ENCODE results near the gene GULP1.

DNA sequence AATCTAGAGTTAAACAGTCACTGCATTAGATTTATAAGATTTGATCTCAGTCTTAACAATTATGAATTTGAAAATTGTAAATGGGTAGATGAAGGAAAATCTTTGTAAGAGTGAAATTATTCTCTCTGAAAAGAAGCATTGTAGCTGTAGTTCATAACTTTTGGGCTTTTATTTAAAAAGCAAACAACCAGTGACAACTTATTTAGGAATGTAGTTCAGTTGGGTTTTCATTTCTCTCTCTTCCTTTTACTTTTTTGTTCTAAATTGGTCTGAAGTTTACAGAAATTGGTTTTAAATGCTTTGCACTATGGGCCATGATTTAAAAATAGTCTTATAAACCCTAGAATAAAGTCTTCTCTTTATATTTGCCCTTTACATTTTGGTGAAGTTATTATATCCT, 296.6 kb downstream of the GULP1 start:
- TF ChIP-seq, protein P1, sequence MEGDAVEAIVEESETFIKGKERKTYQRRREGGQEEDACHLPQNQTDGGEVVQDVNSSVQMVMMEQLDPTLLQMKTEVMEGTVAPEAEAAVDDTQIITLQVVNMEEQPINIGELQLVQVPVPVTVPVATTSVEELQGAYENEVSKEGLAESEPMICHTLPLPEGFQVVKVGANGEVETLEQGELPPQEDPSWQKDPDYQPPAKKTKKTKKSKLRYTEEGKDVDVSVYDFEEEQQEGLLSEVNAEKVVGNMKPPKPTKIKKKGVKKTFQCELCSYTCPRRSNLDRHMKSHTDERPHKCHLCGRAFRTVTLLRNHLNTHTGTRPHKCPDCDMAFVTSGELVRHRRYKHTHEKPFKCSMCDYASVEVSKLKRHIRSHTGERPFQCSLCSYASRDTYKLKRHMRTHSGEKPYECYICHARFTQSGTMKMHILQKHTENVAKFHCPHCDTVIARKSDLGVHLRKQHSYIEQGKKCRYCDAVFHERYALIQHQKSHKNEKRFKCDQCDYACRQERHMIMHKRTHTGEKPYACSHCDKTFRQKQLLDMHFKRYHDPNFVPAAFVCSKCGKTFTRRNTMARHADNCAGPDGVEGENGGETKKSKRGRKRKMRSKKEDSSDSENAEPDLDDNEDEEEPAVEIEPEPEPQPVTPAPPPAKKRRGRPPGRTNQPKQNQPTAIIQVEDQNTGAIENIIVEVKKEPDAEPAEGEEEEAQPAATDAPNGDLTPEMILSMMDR (conservative IDR thresholded peaks at IDR 0.05 in 1 of 2, IDR thresholded peaks at IDR 0.05 in 1 of 2; ENCODE audit: extremely low read depth in 1 of 2, insufficient read depth in 1 of 2, low read depth in 1 of 2, low read length in 2 of 2) = no peak
- TF ChIP-seq EZH2 (IDR thresholded peaks at IDR 0.05; ENCODE audit: borderline replicate concordance, low read length) = no peak

All from mammary epithelial cell (primary cell).